ENCODE results near the gene NFAM1.
A peak's percentile ranks its signal among the peaks of the same experiment; 100 is the strongest.

Gene NFAM1

DNA sequence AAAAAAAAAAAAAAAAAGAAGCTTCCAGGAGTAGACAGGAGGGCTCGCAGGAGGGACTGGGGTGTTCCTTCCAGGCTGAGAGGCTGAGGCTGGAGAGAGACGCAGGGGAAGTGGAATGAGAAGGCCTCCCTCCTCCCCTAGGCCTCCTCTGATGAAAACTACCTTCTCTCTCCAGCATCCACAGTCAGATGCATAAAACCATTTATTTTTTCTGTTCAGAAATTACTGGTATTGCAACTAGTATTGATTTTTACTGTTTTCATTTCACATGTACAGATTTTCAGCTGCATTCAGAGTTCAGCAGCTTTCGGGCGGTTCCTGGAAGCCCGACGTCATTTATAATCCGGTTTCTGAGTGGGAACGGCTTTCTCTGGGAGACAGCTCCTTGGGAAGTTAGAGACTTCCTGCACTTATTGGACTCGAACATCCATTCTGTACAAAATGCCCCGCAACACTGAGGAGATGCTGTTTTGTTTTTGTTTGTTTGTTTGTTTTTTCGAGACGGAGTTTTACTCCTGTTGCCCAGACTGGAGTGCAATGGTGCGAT, 6.9 kb upstream of the NFAM1 start:
- no peak for DNase-seq

DNA sequence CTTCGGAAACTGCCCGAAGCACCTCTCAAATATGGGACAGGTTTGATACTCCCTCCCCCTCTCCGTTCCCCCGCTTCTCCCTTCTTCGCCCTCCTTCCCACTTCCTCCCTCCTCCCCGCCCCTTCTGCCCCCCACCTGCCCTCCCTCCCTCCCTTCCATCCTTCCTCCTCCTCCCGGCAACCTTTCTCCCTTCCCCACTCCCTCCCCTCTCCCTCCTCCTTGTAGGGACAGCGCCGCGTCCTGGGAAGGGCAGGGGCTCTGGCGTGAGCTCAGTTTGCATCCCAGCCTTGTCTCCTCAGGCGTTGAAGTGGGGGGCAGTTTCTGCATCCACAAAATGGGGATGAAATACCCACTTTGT, 6.1 kb upstream of the NFAM1 start:
- no peak for DNase-seq

- peak; percentile 88 for DNase-seq
Observed at GRCh38 chr22:42437488-42438292, 5.5 kb upstream of the NFAM1 start.

GRCh38 chr22:42436404-42436803, 4.2 kb upstream of the NFAM1 start:
- no peak for DNase-seq

DNA sequence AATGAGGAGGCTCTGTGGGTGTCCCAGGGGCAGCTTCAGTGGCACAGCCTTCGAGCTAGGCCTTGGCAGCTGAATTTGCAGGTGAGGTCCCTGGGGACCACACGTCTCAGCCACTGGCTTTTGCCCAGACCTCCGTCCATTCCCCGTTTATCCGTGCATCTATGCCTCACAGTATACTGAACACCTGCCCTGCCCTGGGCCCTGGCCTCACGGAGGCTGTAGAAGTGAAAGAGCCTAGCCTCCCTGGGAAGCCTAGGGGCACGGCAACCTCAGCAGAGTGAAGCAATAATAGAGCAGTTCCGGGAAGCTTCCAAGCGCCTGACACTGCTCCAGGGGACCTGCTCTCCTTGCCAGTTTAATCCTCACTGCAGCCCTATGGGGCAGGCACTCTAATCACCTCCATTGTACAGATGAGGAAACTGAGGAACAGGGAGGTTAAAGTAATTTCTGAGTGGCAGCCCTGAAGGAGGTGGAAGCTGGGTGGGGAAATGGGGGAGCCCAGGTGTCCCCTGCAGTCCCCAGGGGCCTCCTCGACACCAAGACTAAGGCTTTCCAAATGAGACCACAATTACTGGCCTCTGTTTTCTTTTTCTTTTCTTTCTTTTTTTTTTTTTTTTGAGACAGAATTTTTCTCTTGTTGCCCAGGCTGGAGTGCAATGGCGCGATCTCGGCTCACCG, 2.7 kb upstream of the NFAM1 start:
- no peak for DNase-seq

- no peak for DNase-seq
Observed at GRCh38 chr22:42433754-42434682, 1.8 kb upstream of the NFAM1 start.

DNA sequence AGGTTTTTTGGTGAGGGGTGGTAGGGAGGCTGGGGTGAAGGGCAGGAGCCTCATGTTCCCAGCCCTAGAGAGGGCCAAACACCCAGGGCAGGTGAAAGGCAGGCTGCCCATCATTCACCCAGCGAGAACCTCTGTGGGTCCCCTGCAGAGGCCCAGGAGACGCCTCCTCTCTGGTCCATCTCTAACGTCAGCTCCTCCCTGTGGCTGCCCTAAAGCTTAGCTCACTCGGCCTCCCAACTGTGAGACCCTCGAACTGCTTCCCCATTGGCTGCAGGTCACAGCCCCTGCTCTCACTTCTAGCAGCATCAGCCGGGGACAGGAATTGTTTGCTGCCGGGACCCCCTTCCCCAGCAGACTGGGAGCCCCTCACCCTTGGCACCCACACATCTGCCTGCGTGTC, 615 bp upstream of the NFAM1 start:
- no peak for DNase-seq

DNA sequence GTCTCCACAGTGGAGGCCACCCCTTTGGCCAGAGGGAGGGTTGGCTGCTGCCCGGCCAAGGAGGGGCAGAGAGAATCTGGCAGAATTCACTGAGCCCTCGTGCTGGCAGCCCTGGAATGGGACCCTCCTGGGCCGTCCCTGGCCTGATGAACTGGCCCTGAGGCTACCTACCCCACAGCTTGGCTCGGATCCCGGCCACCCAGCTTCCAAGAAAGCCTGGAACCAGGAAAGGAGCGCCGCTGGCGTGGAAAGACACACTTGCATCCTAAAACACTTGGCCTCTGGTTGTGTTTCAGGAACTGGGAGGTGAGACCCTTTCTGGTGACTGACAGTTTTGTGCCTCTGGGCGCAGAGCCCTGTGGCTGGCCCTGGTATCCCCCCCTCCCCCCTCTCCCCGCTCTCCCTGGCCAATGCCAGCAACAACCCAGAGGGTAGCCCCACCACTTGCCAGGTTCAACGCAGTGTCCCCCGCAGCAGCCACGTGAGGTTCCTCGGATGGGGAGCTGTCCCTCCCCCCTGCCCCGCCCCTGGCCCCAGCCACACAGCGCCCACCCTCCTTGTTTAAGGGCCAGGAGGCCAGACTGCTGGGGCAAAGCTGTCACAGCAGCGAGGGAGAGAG, 693 bp downstream of the NFAM1 start:
- no peak for DNase-seq

DNA sequence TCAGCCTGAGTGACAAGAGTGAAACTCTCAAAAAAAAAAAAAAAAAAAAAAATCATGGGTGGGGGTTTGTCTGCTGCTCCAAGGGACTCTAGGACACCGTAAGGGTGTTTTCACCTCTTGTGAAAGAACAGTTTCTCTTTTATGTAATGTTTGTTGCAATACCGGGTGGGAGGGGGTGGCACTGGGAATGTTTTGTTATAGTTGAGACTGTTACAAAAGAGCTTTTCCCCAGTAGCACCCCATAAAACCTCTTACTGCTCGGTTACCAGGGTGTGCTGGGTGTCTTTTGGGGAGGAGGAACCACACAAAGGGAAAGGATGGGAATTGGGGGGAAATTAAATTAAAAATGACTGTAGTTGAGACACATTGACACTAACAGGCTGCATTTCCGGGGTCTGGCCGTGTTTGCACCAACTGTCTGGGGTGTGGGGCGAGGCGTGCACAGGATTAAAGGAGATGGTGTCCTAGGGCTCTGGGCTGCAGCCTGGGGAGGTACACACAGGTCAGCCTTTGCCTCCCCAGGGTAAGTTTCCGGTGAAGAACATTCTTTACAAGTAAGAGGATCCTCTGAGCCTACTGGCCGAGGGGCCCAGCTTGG, 1.6 kb downstream of the NFAM1 start:
- no peak for DNase-seq

DNA sequence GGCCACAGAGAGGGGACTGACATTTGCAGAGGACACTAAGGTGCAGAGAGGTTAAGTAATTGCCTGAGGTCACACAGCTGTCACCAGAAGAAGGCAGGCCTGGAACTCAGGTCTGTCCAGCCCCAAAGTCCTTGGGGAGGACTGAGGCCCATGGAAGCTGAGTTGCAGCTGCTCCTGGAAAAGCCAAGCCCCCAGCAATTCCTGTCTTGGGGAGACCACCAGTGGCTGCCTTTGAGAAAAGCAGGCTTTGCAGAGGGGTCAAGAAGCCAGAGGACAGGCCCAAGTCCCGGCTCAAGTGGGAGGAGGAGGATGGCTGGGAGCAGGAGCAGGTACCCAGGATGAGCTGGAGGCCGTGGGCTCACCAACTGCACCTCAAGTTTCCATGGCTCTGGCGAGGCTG, 3.4 kb downstream of the NFAM1 start:
- no peak for DNase-seq

DNA sequence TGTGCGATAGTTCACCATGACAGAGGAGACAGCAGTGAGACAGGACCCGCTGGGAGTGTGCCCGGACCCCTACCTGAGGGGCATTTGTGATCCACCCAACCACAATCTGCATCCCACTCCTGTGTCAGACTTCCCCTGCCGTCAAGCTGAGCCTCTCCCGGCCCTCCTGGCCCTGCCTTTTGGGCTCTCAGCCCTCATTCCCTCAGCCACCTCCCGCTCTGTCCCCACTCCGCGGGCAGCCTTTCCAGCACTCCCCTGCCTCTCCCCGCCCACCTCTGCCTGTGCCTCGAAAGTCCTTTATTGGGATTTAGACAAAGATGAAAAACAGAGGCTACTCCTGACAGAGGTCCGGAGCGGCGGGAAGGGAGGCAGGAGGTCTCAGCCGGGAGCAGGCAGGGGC, 4.2 kb downstream of the NFAM1 start:
- no peak for DNase-seq

GRCh38 chr22:42427167-42427566, 5.0 kb downstream of the NFAM1 start:
- DNase-seq = no peak

DNA sequence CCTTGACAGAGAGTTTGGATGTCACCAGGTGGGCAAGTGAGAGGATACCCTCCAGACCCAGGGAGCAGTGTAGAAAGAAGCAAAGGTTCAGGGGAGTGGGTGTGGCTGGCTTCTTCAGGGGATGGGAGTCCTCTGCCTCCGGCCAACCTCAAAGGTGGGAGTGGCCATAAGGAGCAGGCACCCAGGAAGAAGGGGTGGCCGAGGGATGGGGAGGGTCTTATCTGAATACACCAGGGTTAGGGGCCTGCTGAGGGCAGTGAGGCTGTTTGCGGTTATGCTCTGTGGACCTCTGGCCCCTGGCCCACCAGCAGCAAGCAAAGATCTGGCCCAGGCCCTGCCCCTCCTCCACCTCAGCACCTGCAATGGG, 6.2 kb downstream of the NFAM1 start:
- no peak for DNase-seq

DNA sequence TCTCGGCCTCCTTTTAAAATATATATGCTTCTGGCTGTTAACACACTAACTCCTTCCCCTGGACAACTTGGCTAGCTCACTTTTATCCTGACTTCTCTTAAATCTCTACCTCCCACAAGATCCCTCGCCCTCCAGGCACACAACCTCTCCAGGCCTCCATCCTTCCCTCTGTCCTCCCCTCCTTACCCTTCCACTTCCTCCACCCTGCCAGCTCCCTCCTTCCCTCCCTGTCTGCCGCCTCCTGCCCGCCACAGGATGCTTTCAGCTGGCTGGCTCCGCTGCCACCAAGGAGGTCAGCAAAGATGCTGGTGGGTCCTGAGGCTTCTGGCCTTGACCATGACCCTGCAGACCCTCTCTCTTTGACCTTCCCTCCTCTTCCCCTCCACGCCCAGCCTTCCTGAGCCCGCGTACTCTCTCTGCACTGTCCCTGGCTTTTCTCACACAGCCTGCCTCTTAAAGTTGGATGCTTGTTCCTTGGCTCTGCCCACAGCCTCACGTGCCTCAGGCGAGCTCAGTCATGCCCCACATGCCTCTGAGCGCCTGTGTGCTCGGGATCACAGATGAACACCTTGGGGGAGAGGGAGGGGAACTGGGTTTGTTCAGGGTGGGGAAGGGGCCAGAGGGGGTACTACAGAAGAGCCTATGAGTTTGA, 6.7 kb downstream of the NFAM1 start:
- no peak for DNase-seq

DNA sequence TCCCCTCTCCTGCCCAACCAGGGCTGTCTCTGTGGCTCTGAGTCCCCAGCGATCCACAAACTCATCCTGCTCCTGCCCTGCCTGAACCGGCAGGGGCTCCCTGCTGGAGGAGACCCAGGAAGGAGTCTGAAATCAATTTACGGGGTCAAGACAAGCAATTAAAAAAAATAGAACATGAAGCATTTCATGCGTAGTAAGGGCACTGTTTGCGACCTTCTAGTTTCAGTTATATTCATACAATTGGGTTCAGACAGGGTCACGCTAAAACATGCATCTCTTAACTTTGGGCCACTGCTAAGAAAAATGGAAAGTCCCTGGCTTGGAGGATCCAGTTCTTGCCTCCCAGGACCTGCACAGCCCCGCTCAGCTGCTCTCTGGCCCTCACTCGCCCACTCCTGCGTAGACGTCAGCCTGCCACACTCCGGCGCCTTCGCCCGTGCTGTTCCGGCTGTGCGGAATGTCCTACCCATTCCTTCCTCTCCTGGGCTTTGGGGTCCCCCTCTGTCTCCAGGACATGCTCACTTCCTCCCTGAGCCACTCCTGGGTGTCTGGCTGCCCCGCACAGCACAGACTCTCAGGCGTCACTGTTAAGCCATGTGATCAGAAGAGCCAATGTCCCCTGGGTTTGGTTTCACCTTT, 12.8 kb downstream of the NFAM1 start:
- DNase-seq = no peak

DNA sequence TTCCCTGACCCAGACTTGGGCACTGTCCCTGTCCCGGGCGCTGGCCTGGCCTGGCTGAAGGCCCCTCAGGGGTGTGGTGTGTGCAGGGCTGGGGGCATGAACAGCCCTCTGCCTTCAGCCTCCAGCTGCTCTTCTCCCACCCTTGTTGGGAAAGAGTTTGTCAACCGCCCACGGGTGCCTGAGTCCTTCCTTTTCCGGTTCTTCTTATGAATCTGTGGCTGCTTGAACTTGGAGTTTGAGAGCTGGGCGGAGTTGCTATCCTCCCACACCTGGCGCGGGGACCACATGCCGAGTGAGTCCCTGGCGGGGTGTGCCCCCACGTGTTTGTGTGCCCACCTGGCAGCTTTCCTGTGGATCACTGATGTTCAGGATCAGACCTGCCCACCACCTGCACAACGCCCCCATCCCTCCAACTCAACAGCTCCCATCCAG, 13.4 kb downstream of the NFAM1 start:
- DNase-seq = no peak

GRCh38 chr22:42417645-42418305, 14.4 kb downstream of the NFAM1 start:
- DNase-seq = no peak

DNA sequence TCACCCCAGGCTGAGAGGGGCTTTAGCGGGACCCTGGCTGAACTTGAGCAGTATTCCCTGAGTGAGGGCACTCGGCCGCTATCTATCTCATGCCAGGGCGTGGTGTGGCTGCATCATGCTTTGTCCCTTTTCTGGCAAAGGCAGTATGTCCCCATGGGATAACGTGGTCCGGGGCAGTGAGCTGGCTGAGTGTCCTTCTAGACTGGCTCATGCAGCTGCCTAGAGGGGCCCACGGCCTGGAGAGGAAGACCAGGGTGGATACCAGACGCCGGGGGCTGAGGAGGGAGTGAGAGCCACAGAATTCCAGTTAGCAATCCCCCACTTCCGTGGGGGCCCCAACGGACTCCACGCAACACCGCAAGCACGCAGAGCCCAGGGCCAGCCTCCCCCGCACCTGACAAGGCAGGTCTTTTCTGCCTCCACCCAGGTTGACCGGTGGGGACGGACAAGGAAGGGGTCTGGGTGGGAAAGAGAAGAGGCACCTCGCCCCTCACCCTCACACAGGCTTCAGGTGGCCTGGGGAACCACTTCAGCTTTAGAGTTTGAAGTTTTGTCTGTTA, 15.5 kb downstream of the NFAM1 start:
- DNase-seq = no peak

- no peak for DNase-seq
Observed at GRCh38 chr22:42414565-42415303, 17.5 kb downstream of the NFAM1 start.

GRCh38 chr22:42414021-42414420, 18.2 kb downstream of the NFAM1 start:
- DNase-seq = no peak

All from CD4-positive, alpha-beta T cell treated with Interleukin-12 subunit alpha and Interleukin-12 subunit beta, for 1 hour (primary cell).